Esophagus muscularis mucosa (tissue), 4 donors: ENCODE measurements around the gene ULBP1. TPM values are rescaled to one million over a fixed set of nuclear protein-coding genes. Genes with fewer than 3 reads are reported as not detected.

Experiments
- DNase-seq: peaks from one replicate; pipeline ENCODE4 v3.0.0-alpha.2; 2017; ENCODE audit errors: extremely low spot score
- H3K27ac ChIP-seq, 4 donors: fragments of 200-600 bp; sonication (generic); replicated peaks in 1 of 4; 1 replicate in 3 of 4; 2 replicates in 1 of 4; pipeline ENCODE4 v1.5.1; 2016 to 2019; ENCODE audit warnings: mild to moderate bottlenecking in 1 of 4
- H3K27me3 ChIP-seq, 4 donors: fragments of 200-600 bp; sonication (generic); one replicate each; pipeline versions ENCODE4 v1.5.1 to v1.6.0; 2016 to 2019
- H3K36me3 ChIP-seq, 4 donors: fragments of 200-600 bp; sonication (generic); one replicate each; pipeline ENCODE4 v1.5.1; 2016 to 2019
- H3K4me1 ChIP-seq, 4 donors: fragments of 200-600 bp; sonication (generic); one replicate each; pipeline ENCODE4 v1.5.1; 2016 to 2019
- H3K4me3 ChIP-seq, 4 donors: fragments of 200-600 bp; sonication (generic); 1 replicate in 2 of 4; 2 replicates in 2 of 4; pipeline ENCODE4 v1.5.1; 2016 to 2019; ENCODE audit warnings: mild to moderate bottlenecking in 4 of 4, moderate library complexity in 1 of 4
- H3K9me3 ChIP-seq, 4 donors: fragments of 200-600 bp; sonication (generic); 1 replicate in 3 of 4; 2 replicates in 1 of 4; pipeline ENCODE4 v1.5.1; 2016 to 2019
- EP300 ChIP-seq: sonication (generic); formaldehyde crosslinking; IDR thresholded peaks from one replicate; pipeline ENCODE4 v1.6.1; 2017; ENCODE audit warnings: antibody characterized with exemption
- POLR2A ChIP-seq: fragments of 450-650 bp; IDR thresholded peaks from one replicate; pipeline ENCODE4 v1.6.1; 2017; ENCODE audit warnings: antibody characterized with exemption, moderate library complexity, mild to moderate bottlenecking, low read depth
- POLR2AphosphoS5 ChIP-seq, 2 donors: sonication (generic); formaldehyde crosslinking; IDR thresholded peaks; one replicate each; pipeline ENCODE4 v1.6.1; 2017; ENCODE audit warnings: antibody characterized with exemption in 2 of 2
- WGBS: methylation state at CpG from one replicate; pipeline ENCODE4 v1.1.5; 2018; 5-methylcytosine and 5-hydroxymethylcytosine counted together
- intact Hi-C: fragments of 100-400 bp; cut with DNase I; formaldehyde crosslinking; loops from one replicate; pipeline ENCODE4 v1.15.1; 2023
- total RNA-seq, 4 donors: library from RNA; depleted of rRNA; stranded (reverse); fragments of >200 nt; gene quantifications; one replicate each; pipeline versions ENCODE4 v1.1.0 to v1.2.1, GENCODE V29; 2016
- TF ChIP-seq, protein P1 (sequence below), 3 experiments: fragments of 200-600 bp in 2 of 3; fragments of 450-650 bp in 1 of 3; sonication (generic) in 2 of 3; IDR thresholded peaks; one replicate each; pipeline ENCODE4 v1.5.1; 2017 to 2019; ENCODE audit warnings: antibody characterized with exemption in 3 of 3, mild to moderate bottlenecking in 2 of 3, moderate library complexity in 1 of 3

ULBP1 gene
- total RNA-seq, 4 donors from 2014 or later = 0.17 TPM; not detected in 3

DNA sequence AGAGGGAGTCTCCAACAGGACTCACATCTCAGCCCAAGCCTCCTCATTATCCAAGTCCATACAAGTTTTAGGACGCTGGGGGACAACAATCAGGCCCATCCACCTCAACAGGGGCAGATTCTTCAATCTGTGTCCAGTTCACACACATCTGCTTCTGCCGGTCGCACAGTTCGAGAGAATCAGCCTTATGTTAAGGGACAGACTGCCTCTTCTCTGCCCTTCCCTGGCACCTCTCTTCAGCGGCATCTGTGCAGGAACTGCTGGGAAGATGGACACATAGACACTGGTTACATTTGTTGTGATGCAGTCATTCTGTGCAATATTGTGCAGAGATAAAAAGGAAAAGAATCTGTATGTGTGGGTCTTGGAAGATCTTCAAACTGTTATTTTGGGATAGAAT is 21.0 kb downstream of the ULBP1 start:
- peaks cover 0 to 92% (median 48%) of the 10 kb centered on the region in 4 donors for H3K27me3 ChIP-seq

DNA sequence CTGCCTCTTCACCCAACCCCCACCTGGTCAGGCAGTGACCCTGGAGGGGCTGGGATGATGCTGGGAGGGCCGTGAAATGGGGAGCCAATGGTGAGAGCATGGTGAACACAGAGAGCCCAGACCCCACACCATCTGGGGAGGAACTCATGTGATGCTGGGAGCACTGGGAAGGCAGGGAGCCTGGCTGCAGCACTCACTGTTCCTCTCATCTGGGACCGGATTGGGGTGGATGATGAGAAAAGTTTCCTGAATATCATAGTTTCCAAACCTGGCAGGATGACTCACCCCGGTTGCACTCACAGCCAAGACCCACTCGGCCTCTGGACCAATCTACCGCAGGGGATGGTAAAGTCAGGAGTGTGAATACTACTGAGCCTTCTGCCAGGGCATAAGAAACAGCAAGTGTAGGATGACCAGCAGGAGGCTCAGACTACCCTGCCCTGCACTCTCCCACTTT is 21.8 kb downstream of the ULBP1 start:
- Histone ChIP-seq H3K4me3 (no peak overlapping the region), H3K27me3 (peaks cover 0 to 92% (median 55%) of the 10 kb centered on the region in 4 donors), H3K27ac (no peak overlapping the region), H3K36me3 (no peaks in the 10 kb centered on the region), H3K9me3 (peaks cover 0 to 25% (median 20%) of the 10 kb centered on the region in 4 donors), H3K4me1 (peaks cover 8 to 12% (median 9%) of the 10 kb centered on the region in 4 donors)
- TF ChIP-seq EP300 (no peak), POLR2AphosphoS5 (IDR thresholded peaks at IDR 0.05) (no peak), POLR2A (no peak)
- TF ChIP-seq, protein P1, sequence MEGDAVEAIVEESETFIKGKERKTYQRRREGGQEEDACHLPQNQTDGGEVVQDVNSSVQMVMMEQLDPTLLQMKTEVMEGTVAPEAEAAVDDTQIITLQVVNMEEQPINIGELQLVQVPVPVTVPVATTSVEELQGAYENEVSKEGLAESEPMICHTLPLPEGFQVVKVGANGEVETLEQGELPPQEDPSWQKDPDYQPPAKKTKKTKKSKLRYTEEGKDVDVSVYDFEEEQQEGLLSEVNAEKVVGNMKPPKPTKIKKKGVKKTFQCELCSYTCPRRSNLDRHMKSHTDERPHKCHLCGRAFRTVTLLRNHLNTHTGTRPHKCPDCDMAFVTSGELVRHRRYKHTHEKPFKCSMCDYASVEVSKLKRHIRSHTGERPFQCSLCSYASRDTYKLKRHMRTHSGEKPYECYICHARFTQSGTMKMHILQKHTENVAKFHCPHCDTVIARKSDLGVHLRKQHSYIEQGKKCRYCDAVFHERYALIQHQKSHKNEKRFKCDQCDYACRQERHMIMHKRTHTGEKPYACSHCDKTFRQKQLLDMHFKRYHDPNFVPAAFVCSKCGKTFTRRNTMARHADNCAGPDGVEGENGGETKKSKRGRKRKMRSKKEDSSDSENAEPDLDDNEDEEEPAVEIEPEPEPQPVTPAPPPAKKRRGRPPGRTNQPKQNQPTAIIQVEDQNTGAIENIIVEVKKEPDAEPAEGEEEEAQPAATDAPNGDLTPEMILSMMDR (IDR thresholded peaks at IDR 0.05) = no peak
- DNase-seq = no peak
- intact Hi-C loops = no loop called here
- WGBS = 36% methylated on average over 5 of the region's 5 CpGs

More for the DNA sequence above, 21.0 kb downstream of the ULBP1 start:
- no peak for DNase-seq
- 68% methylated on average over 5 of the region's 5 CpGs for WGBS
- no peak for TF ChIP-seq POLR2A
- TF ChIP-seq EP300 = no peak
- no peak for TF ChIP-seq POLR2AphosphoS5 (IDR thresholded peaks at IDR 0.05)
- TF ChIP-seq, protein P1 (IDR thresholded peaks at IDR 0.05) = no peak
- H3K4me1 ChIP-seq = peaks cover 1 to 5% (median 1%) of the 10 kb centered on the region in 4 donors
- intact Hi-C loops = no loop called here
- H3K27ac ChIP-seq = no peak overlapping the region
- H3K4me3 ChIP-seq = no peak overlapping the region
- H3K9me3 ChIP-seq = peaks cover 0 to 25% (median 20%) of the 10 kb centered on the region in 4 donors
- no peaks in the 10 kb centered on the region for H3K36me3 ChIP-seq

DNA sequence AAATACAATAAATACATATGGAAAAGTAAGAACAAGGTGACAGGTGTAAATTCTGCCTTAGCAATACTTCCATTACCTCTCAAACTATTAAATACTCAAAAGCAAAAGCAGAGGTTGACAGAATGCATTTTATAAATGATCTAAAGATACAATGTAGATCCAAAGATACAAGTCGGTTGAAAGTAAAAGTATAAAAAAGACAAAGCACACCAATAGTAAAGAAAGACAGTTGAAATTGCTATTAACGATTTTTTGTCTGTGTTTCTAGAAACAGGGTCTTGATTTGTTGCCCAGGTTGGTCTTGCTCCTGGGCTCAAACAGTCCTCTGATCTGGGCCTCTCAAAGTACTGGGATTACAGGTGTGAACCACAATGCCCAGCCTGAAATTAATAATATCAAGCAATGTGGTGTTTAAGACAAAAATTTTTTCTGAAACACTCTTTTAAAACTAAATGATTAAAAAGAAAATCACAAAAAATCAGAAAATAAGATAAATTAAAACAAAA is 23.9 kb downstream of the ULBP1 start:
- peaks cover 18 to 22% (median 18%) of the 10 kb centered on the region in 4 donors for H3K4me1 ChIP-seq
- peaks cover 0 to 25% (median 20%) of the 10 kb centered on the region in 4 donors for H3K9me3 ChIP-seq
- WGBS = 63% methylated on average over 2 of the region's 2 CpGs
- no peaks in the 10 kb centered on the region for H3K36me3 ChIP-seq
- intact Hi-C loops = no loop called here
- no peak overlapping the region for H3K4me3 ChIP-seq
- no peak overlapping the region for H3K27ac ChIP-seq
- peaks cover 0 to 92% (median 70%) of the 10 kb centered on the region in 4 donors for H3K27me3 ChIP-seq
- no peak for DNase-seq
- TF ChIP-seq POLR2AphosphoS5 (IDR thresholded peaks at IDR 0.05) (no peak), EP300 (no peak), POLR2A (no peak)
- TF ChIP-seq, protein P1 (IDR thresholded peaks at IDR 0.05) = no peak

DNA sequence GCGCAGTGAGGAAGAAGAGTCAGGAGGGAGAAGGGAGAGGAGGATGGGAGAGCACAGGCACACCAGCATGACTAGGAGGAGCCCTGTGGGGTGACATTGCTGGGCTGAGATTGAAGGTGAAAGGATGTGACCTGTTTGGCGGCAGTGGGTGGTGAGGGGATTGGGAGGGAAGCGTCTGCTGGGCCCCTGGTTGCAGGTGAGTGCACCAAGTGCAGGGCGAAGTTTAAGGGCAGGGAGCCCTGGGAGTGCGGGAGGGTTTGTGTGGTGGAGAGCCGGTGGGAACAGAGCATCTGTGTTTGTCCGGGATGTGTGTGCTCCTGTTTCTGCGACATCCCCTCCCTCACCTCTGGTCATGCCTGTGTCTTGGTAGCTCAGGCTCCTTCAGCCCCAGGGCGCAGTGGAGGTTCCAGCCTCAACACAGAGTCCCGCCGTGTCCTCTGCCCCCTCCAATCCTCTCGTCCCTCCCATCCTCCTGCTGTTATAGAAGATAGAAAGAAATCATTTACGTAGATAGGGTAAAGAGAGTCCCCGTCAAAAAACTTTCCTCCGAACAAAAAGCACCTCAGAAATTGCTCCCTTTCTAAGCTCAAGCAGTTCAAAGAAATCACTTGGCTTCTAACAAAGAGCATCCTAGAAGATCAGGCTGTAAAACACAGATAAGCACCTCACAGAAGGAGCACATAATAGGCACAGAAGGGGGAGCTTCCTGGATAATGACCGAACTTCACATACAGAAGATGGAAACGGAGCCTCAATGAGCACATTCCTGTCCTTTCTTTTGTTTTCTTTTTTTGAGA is 25.0 kb downstream of the ULBP1 start:
- intact Hi-C loops = no loop called here
- DNase-seq = no peak
- TF ChIP-seq, protein P1 (IDR thresholded peaks at IDR 0.05) = no peak
- TF ChIP-seq POLR2A (no peak), EP300 (no peak), POLR2AphosphoS5 (IDR thresholded peaks at IDR 0.05) (no peak)
- no peaks in the 10 kb centered on the region for H3K36me3 ChIP-seq
- H3K4me1 ChIP-seq = peaks cover 18 to 22% (median 18%) of the 10 kb centered on the region in 4 donors
- H3K4me3 ChIP-seq = no peak overlapping the region
- no peak overlapping the region for H3K27ac ChIP-seq
- peaks cover 0 to 25% (median 20%) of the 10 kb centered on the region in 4 donors for H3K9me3 ChIP-seq
- 7% methylated on average over 17 of the region's 17 CpGs for WGBS
- H3K27me3 ChIP-seq = peaks cover 0 to 94% (median 69%) of the 10 kb centered on the region in 4 donors
